Measurements from ENCODE around the gene NBAS.

Gene NBAS

GRCh38 chr2:15378148-15378908 lies 182.8 kb downstream of the NBAS start:
- DNase-seq (ENCODE audit: low read depth), result no peak

GRCh38 chr2:15377202-15377601 lies 183.9 kb downstream of the NBAS start:
- DNase-seq (ENCODE audit: low read depth), result no peak
- no peak overlapping the region for H3K4me3 ChIP-seq (ENCODE audit: control insufficient read depth, low read depth, low read length)
- TF ChIP-seq CTCF (IDR thresholded peaks at IDR 0.05; ENCODE audit: control insufficient read depth, insufficient read depth, low read depth, low read length, missing control alignments), result no peak

More at GRCh38 chr2:15378148-15378908, 182.8 kb downstream of the NBAS start:
- H3K4me3 ChIP-seq (ENCODE audit: control insufficient read depth, low read depth, low read length), result no peak overlapping the region
- no peak for TF ChIP-seq CTCF (IDR thresholded peaks at IDR 0.05; ENCODE audit: control insufficient read depth, insufficient read depth, low read depth, low read length, missing control alignments)

GRCh38 chr2:15372019-15372418 lies 189.1 kb downstream of the NBAS start:
- no peak overlapping the region for H3K4me3 ChIP-seq (ENCODE audit: control insufficient read depth, low read depth, low read length)
- no peak for TF ChIP-seq CTCF (IDR thresholded peaks at IDR 0.05; ENCODE audit: control insufficient read depth, insufficient read depth, low read depth, low read length, missing control alignments)
- DNase-seq (ENCODE audit: low read depth), result no peak

- H3K4me3 ChIP-seq (ENCODE audit: control insufficient read depth, low read depth, low read length), result no peak overlapping the region
- no peak for DNase-seq (ENCODE audit: low read depth)
- TF ChIP-seq CTCF (IDR thresholded peaks at IDR 0.05; ENCODE audit: control insufficient read depth, insufficient read depth, low read depth, low read length, missing control alignments), result no peak
Measured at GRCh38 chr2:15369129-15369528, 192.0 kb downstream of the NBAS start.

- H3K4me3 ChIP-seq (ENCODE audit: control insufficient read depth, low read depth, low read length), result no peak overlapping the region
- no peak for DNase-seq (ENCODE audit: low read depth)
- no peak for TF ChIP-seq CTCF (IDR thresholded peaks at IDR 0.05; ENCODE audit: control insufficient read depth, insufficient read depth, low read depth, low read length, missing control alignments)
Measured at GRCh38 chr2:15367715-15368114, 193.4 kb downstream of the NBAS start.

GRCh38 chr2:15367205-15367604 lies 193.9 kb downstream of the NBAS start:
- H3K4me3 ChIP-seq (ENCODE audit: control insufficient read depth, low read depth, low read length), result no peak overlapping the region
- no peak for DNase-seq (ENCODE audit: low read depth)
- TF ChIP-seq CTCF (IDR thresholded peaks at IDR 0.05; ENCODE audit: control insufficient read depth, insufficient read depth, low read depth, low read length, missing control alignments), result no peak

Measured in AG09309 (cell line).